ENCODE data around the gene DUOX1. TPM values are rescaled to one million over a fixed set of nuclear protein-coding genes. Genes with fewer than 3 reads are reported as not detected.

The DUOX1 gene
- total RNA-seq, 1 experiment from 2014 or later = 19.6 TPM

GRCh38 chr15:45088801-45089711 is 40.7 kb upstream of the DUOX1 start:
- Histone ChIP-seq H3K9ac (ENCODE audit: low read length) (no peak overlapping the region), H3K79me2 (ENCODE audit: insufficient read depth, low read length) (no peaks in the 10 kb centered on the region), H3K27ac (ENCODE audit: low read depth, low read length) (no peak overlapping the region), H3K27me3 (ENCODE audit: insufficient read depth, low read length) (peaks cover 14% of the 10 kb centered on the region; the same call in 1 of the 2 replicates), H3K4me3 (replicated peaks in 1 of 2; ENCODE audit: low read depth in 1 of 2, low read length in 2 of 2) (no peak overlapping the region), H3K36me3 (ENCODE audit: control insufficient read depth in 1 of 2, insufficient read depth in 2 of 2, low read length in 2 of 2) (no peaks in the 10 kb centered on the region), H3K4me2 (ENCODE audit: low read length) (no peak overlapping the region), H2AFZ (ENCODE audit: low read depth, low read length, poor library complexity, severe bottlenecking) (no peak overlapping the region), H4K20me1 (ENCODE audit: insufficient read depth) (no peaks in the 10 kb centered on the region), H3K9me2 (ENCODE audit: insufficient read depth) (no peaks in the 10 kb centered on the region), H3K9me3 (ENCODE audit: control insufficient read depth in 1 of 2, insufficient read depth in 1 of 2, low read depth in 1 of 2, low read length in 2 of 2) (no peaks in the 10 kb centered on the region), H3K4me1 (ENCODE audit: control insufficient read depth in 1 of 2, insufficient read depth in 2 of 2, low read length in 2 of 2) (peaks cover 0 to 7% of the 10 kb centered on the region in 2 experiments; a peak in 1 of 4 replicates)
- DNase-seq (ENCODE audit: low read depth, low spot score) (no peak), ATAC-seq (no peak)
- no TSS peak for BruUV-seq (replicated peaks)
- ChIA-PET CTCF (no interaction called here), POLR2A (no interaction called here), RAD21 (ENCODE audit: low non-redundant PET in 1 of 2, low total read pairs in 2 of 2, uncharacterized antibody in 2 of 2, unreplicated experiment in 2 of 2) (no interaction called here)
- intact Hi-C loops (cut with micrococcal nuclease) = no loop called here
- no peak for TF ChIP-seq POLR2AphosphoS5 (IDR thresholded peaks at IDR 0.05; ENCODE audit: low read depth, low read length)
- TF ChIP-seq EZH2phosphoT487 (IDR thresholded peaks at IDR 0.05; ENCODE audit: borderline replicate concordance) = no peak
- TF ChIP-seq ELF1 (IDR thresholded peaks at IDR 0.05; ENCODE audit: borderline replicate concordance, low read depth) = no peak

- H4K20me1 ChIP-seq (ENCODE audit: insufficient read depth) = no peaks in the 10 kb centered on the region
- TF ChIP-seq, protein P1, sequence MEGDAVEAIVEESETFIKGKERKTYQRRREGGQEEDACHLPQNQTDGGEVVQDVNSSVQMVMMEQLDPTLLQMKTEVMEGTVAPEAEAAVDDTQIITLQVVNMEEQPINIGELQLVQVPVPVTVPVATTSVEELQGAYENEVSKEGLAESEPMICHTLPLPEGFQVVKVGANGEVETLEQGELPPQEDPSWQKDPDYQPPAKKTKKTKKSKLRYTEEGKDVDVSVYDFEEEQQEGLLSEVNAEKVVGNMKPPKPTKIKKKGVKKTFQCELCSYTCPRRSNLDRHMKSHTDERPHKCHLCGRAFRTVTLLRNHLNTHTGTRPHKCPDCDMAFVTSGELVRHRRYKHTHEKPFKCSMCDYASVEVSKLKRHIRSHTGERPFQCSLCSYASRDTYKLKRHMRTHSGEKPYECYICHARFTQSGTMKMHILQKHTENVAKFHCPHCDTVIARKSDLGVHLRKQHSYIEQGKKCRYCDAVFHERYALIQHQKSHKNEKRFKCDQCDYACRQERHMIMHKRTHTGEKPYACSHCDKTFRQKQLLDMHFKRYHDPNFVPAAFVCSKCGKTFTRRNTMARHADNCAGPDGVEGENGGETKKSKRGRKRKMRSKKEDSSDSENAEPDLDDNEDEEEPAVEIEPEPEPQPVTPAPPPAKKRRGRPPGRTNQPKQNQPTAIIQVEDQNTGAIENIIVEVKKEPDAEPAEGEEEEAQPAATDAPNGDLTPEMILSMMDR (IDR thresholded peaks at IDR 0.05 in 2 of 3, conservative IDR thresholded peaks at IDR 0.05 in 1 of 3; ENCODE audit: borderline replicate concordance in 1 of 3, insufficient read depth in 1 of 3, low read depth in 2 of 3, low read length in 2 of 3) = no peak
- no peak for TF ChIP-seq ELF1 (IDR thresholded peaks at IDR 0.05; ENCODE audit: borderline replicate concordance, low read depth)
- TF ChIP-seq POLR2A (IDR thresholded peaks at IDR 0.05; ENCODE audit: borderline replicate concordance, extremely low read depth, insufficient read depth, insufficient read length) = no peak
- TF ChIP-seq EZH2 (IDR thresholded peaks at IDR 0.05) = no peak
- TF ChIP-seq REST (IDR thresholded peaks at IDR 0.05; ENCODE audit: low read depth) = no peak
- TF ChIP-seq, protein P2, sequence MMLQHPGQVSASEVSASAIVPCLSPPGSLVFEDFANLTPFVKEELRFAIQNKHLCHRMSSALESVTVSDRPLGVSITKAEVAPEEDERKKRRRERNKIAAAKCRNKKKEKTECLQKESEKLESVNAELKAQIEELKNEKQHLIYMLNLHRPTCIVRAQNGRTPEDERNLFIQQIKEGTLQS (IDR thresholded peaks at IDR 0.05) = no peak
- no peak for TF ChIP-seq CEBPB (IDR thresholded peaks at IDR 0.05; ENCODE audit: low read depth)
- no peak for TF ChIP-seq POLR2AphosphoS5 (IDR thresholded peaks at IDR 0.05; ENCODE audit: low read depth, low read length)
- no peak for TF ChIP-seq EZH2phosphoT487 (IDR thresholded peaks at IDR 0.05; ENCODE audit: borderline replicate concordance)
Observed at GRCh38 chr15:45089712-45090373, 40.0 kb upstream of the DUOX1 start.

More at GRCh38 chr15:45089712-45090373, 40.0 kb upstream of the DUOX1 start:
- H2AFZ ChIP-seq (ENCODE audit: low read depth, low read length, poor library complexity, severe bottlenecking) = no peak overlapping the region
- peaks cover 0 to 7% of the 10 kb centered on the region in 2 experiments; a peak in 1 of 4 replicates for H3K4me1 ChIP-seq (ENCODE audit: control insufficient read depth in 1 of 2, insufficient read depth in 2 of 2, low read length in 2 of 2)
- ATAC-seq = no peak
- no peak for DNase-seq (ENCODE audit: low read depth, low spot score)
- RAD21 ChIA-PET (ENCODE audit: low non-redundant PET in 1 of 2, low total read pairs in 2 of 2, uncharacterized antibody in 2 of 2, unreplicated experiment in 2 of 2) = no interaction called here
- no peaks in the 10 kb centered on the region for H3K36me3 ChIP-seq (ENCODE audit: control insufficient read depth in 1 of 2, insufficient read depth in 2 of 2, low read length in 2 of 2)
- POLR2A ChIA-PET = no interaction called here
- CTCF ChIA-PET = no interaction called here
- no peak overlapping the region for H3K27ac ChIP-seq (ENCODE audit: low read depth, low read length)
- no peak overlapping the region for H3K4me3 ChIP-seq (replicated peaks in 1 of 2; ENCODE audit: low read depth in 1 of 2, low read length in 2 of 2)
- H3K9me3 ChIP-seq (ENCODE audit: control insufficient read depth in 1 of 2, insufficient read depth in 1 of 2, low read depth in 1 of 2, low read length in 2 of 2) = no peaks in the 10 kb centered on the region
- H3K4me2 ChIP-seq (ENCODE audit: low read length) = no peak overlapping the region
- no peaks in the 10 kb centered on the region for H3K9me2 ChIP-seq (ENCODE audit: insufficient read depth)
- no peak overlapping the region for H3K9ac ChIP-seq (ENCODE audit: low read length)
- no peaks in the 10 kb centered on the region for H3K79me2 ChIP-seq (ENCODE audit: insufficient read depth, low read length)
- H3K27me3 ChIP-seq (ENCODE audit: insufficient read depth, low read length) = peaks cover 14% of the 10 kb centered on the region; the same call in 1 of the 2 replicates
- intact Hi-C loops (cut with micrococcal nuclease) = no loop called here
- no TSS peak for BruUV-seq (replicated peaks)

All from HCT116 (cell line).